ENCODE data around the gene MCOLN1.
A peak's percentile ranks its signal among the peaks of the same experiment; 100 is the strongest.

Gene MCOLN1

GRCh38 chr19:7516333-7516732, 6.1 kb upstream of the MCOLN1 start:
- TF ChIP-seq CTCF (IDR thresholded peaks at IDR 0.05; ENCODE audit: extremely low read depth, insufficient read depth, missing control alignments) = no peak
- in situ Hi-C loops (cut with MboI; ENCODE audit: low pct_unique_long_range_greater_than_20kb, low sequenced_read_pairs, unreplicated experiment) = no loop called here
- DNase-seq (ENCODE audit: low spot score) = peak; percentile 53

GRCh38 chr19:7516878-7517277, 5.5 kb upstream of the MCOLN1 start:
- no peak for TF ChIP-seq CTCF (IDR thresholded peaks at IDR 0.05; ENCODE audit: extremely low read depth, insufficient read depth, missing control alignments)
- in situ Hi-C loops (cut with MboI; ENCODE audit: low pct_unique_long_range_greater_than_20kb, low sequenced_read_pairs, unreplicated experiment) = no loop called here
- no peak for DNase-seq (ENCODE audit: low spot score)

GRCh38 chr19:7519361-7520130, 2.9 kb upstream of the MCOLN1 start:
- no peak for DNase-seq (ENCODE audit: low spot score)
- TF ChIP-seq CTCF (IDR thresholded peaks at IDR 0.05; ENCODE audit: extremely low read depth, insufficient read depth, missing control alignments) = no peak
- in situ Hi-C loops (cut with MboI; ENCODE audit: low pct_unique_long_range_greater_than_20kb, low sequenced_read_pairs, unreplicated experiment) = no loop called here

- in situ Hi-C loops (cut with MboI; ENCODE audit: low pct_unique_long_range_greater_than_20kb, low sequenced_read_pairs, unreplicated experiment) = no loop called here
- no peak for TF ChIP-seq CTCF (IDR thresholded peaks at IDR 0.05; ENCODE audit: extremely low read depth, insufficient read depth, missing control alignments)
- no peak for DNase-seq (ENCODE audit: low spot score)
Observed at GRCh38 chr19:7520131-7521051, 2.0 kb upstream of the MCOLN1 start.

- in situ Hi-C loops (cut with MboI; ENCODE audit: low pct_unique_long_range_greater_than_20kb, low sequenced_read_pairs, unreplicated experiment) = no loop called here
- DNase-seq (ENCODE audit: low spot score) = no peak
- no peak for TF ChIP-seq CTCF (IDR thresholded peaks at IDR 0.05; ENCODE audit: extremely low read depth, insufficient read depth, missing control alignments)
Observed at GRCh38 chr19:7521551-7522071, 813 bp upstream of the MCOLN1 start.

- TF ChIP-seq CTCF (IDR thresholded peaks at IDR 0.05; ENCODE audit: extremely low read depth, insufficient read depth, missing control alignments) = no peak
- in situ Hi-C loops (cut with MboI; ENCODE audit: low pct_unique_long_range_greater_than_20kb, low sequenced_read_pairs, unreplicated experiment) = no loop called here
- DNase-seq (ENCODE audit: low spot score) = no peak
Observed at GRCh38 chr19:7522923-7523667, 671 bp downstream of the MCOLN1 start.
